ENCODE results near the gene DARS2.
"Not testable (repeated sequence)": the region's sequence is repeated elsewhere in the genome, so short reads cannot be mapped to it uniquely, and the experiment has no call there.

GRCh38 chr1:173813654-173814053, 10.8 kb upstream of the DARS2 start:
- TF ChIP-seq CTCF (IDR thresholded peaks at IDR 0.05; ENCODE audit: insufficient read depth, low read depth, low read length); EZH2 (IDR thresholded peaks at IDR 0.05; ENCODE audit: insufficient read depth, low read length): not testable (repeated sequence)
